ENCODE results near the gene RAB4A.

The RAB4A gene

DNA sequence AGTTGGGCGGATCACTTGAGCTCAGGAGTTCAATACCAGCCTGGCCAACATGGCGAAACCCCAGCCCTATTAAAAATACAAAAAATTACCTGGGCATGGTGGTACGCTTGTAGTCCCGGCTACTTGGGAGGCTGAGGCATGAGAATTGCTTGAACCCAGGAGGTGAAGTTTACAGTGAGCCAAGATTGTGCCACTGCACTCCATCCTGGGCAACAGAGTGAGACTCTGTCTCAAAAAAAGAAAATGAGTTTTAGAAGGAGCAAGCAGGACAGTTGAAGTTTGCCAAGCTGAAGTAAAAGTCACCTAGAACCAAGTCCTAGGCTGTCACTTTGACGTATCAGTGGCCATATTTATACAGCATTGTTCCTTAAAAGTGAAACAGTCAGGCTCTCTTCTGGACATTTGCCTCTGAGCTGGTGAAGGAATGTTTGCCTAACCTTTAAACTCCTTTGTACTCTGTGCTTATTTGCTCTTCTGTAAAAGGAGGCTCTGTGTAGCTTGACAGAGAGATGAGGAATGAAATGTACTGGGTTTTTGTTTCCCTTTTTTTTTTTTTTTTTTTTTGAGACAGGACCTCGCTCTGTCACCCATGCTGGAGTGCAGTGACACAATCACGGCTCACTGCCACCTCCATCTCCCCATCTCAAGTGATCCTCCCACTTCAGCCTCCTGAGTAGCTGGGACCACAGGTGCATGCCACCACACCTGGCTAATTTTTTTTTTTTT is 2.8 kb downstream of the RAB4A start:
- Histone ChIP-seq H3K36me3 (ENCODE audit: control insufficient read depth in 2 of 2, insufficient read depth in 1 of 2, low read length in 2 of 2) (peaks cover 0 to 4% of the 10 kb centered on the region in 2 experiments; a peak in 1 of 3 replicates), H3K4me1 (ENCODE audit: control insufficient read depth, insufficient read depth, low read length) (peaks cover 30% of the 10 kb centered on the region), H3K4me3 (ENCODE audit: low read depth, low read length) (no peak overlapping the region), H3K9me3 (ENCODE audit: control insufficient read depth, insufficient read depth, low read depth, low read length) (no peaks in the 10 kb centered on the region), H3K27ac (ENCODE audit: extremely low read depth, low read depth, low read length) (no peak overlapping the region)
- ChIA-PET POLR2A (interaction anchor here (0.7 to 1.4 kb wide), 3 partner anchors 21 to 436 kb away, joined by 3 read pairs; no protein-coding TSS in a partner anchor), CTCF (interaction anchor here (0.6 to 1.4 kb wide), 5 partner anchors 13 to 284 kb away, joined by 3 to 8 read pairs (median 3); no protein-coding TSS in a partner anchor)
- TF ChIP-seq, protein P1, sequence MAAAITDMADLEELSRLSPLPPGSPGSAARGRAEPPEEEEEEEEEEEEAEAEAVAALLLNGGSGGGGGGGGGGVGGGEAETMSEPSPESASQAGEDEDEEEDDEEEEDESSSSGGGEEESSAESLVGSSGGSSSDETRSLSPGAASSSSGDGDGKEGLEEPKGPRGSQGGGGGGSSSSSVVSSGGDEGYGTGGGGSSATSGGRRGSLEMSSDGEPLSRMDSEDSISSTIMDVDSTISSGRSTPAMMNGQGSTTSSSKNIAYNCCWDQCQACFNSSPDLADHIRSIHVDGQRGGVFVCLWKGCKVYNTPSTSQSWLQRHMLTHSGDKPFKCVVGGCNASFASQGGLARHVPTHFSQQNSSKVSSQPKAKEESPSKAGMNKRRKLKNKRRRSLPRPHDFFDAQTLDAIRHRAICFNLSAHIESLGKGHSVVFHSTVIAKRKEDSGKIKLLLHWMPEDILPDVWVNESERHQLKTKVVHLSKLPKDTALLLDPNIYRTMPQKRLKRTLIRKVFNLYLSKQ (tag by site-specific recombination; IDR thresholded peaks at IDR 0.05; ENCODE audit: borderline replicate concordance): no peak
- TF ChIP-seq ZFP69B (tag by site-specific recombination; IDR thresholded peaks at IDR 0.05): peak; percentile 88
- no peak for TF ChIP-seq ZSCAN16 (tag by site-specific recombination; IDR thresholded peaks at IDR 0.05)
- TF ChIP-seq, protein P2, sequence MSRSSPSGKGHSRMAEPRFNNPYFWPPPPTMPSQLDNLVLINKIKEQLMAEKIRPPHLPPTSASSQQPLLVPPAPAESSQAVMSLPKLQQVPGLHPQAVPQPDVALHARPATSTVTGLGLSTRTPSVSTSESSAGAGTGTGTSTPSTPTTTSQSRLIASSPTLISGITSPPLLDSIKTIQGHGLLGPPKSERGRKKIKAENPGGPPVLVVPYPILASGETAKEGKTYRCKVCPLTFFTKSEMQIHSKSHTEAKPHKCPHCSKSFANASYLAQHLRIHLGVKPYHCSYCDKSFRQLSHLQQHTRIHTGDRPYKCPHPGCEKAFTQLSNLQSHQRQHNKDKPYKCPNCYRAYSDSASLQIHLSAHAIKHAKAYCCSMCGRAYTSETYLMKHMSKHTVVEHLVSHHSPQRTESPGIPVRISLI (tag by site-specific recombination; IDR thresholded peaks at IDR 0.05): peak; percentile 95
- TF ChIP-seq, protein P3, sequence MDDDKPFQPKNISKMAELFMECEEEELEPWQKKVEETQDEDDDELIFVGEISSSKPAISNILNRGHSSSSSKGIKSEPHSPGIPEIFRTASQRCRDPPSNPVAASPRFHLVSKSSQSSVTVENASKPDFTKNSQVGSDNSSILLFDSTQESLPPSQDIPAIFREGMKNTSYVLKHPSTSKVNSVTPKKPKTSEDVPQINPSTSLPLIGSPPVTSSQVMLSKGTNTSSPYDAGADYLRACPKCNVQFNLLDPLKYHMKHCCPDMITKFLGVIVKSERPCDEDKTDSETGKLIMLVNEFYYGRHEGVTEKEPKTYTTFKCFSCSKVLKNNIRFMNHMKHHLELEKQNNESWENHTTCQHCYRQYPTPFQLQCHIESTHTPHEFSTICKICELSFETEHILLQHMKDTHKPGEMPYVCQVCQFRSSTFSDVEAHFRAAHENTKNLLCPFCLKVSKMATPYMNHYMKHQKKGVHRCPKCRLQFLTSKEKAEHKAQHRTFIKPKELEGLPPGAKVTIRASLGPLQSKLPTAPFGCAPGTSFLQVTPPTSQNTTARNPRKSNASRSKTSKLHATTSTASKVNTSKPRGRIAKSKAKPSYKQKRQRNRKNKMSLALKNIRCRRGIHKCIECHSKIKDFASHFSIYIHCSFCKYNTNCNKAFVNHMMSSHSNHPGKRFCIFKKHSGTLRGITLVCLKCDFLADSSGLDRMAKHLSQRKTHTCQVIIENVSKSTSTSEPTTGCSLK (tag by site-specific recombination; IDR thresholded peaks at IDR 0.05): no peak
- TF ChIP-seq ZNF677 (tag by site-specific recombination; IDR thresholded peaks at IDR 0.05): no peak
- TF ChIP-seq, protein P4, sequence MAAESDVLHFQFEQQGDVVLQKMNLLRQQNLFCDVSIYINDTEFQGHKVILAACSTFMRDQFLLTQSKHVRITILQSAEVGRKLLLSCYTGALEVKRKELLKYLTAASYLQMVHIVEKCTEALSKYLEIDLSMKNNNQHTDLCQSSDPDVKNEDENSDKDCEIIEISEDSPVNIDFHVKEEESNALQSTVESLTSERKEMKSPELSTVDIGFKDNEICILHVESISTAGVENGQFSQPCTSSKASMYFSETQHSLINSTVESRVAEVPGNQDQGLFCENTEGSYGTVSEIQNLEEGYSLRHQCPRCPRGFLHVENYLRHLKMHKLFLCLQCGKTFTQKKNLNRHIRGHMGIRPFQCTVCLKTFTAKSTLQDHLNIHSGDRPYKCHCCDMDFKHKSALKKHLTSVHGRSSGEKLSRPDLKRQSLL (tag by site-specific recombination; IDR thresholded peaks at IDR 0.05): peak; percentile 55; the same call in 1 of the 2 replicates
- 0 out of 2 replicates have a peak, but pooled peaks have one; percentile 35 for TF ChIP-seq ZEB2 (tag by site-specific recombination; IDR thresholded peaks at IDR 0.05)
- TF ChIP-seq ZNF600 (tag by site-specific recombination; IDR thresholded peaks at IDR 0.05): peak; percentile 35; the same call in 1 of the 2 replicates
- peak; percentile 52; the same call in 1 of the 2 replicates for TF ChIP-seq ZNF121 (tag by site-specific recombination; IDR thresholded peaks at IDR 0.05)
- TF ChIP-seq, protein P5, sequence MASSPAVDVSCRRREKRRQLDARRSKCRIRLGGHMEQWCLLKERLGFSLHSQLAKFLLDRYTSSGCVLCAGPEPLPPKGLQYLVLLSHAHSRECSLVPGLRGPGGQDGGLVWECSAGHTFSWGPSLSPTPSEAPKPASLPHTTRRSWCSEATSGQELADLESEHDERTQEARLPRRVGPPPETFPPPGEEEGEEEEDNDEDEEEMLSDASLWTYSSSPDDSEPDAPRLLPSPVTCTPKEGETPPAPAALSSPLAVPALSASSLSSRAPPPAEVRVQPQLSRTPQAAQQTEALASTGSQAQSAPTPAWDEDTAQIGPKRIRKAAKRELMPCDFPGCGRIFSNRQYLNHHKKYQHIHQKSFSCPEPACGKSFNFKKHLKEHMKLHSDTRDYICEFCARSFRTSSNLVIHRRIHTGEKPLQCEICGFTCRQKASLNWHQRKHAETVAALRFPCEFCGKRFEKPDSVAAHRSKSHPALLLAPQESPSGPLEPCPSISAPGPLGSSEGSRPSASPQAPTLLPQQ (tag by site-specific recombination; IDR thresholded peaks at IDR 0.05): peak; percentile 45; the same call in 1 of the 2 replicates

DNA sequence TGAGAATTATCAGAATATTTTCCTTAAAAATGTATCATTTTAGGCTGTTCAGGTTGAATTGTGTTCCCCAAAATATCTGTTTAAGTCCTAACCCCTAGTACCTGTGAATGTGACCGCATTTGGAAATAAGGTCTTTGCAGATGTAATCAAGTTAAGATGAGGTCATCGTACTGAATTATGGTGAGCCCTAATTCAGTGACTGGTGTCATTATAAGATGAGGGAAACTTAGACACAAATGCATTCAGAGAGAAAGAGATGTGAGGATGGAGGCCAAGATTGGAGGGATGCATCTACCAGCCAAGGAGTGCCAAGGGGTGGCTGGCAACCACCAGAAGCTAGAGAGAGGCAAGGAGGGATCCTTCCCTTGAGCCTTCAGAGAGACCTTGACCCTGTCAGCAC is 4.1 kb downstream of the RAB4A start:
- peaks cover 33% of the 10 kb centered on the region for H3K4me1 ChIP-seq (ENCODE audit: control insufficient read depth, insufficient read depth, low read length)
- no peak overlapping the region for H3K27ac ChIP-seq (ENCODE audit: extremely low read depth, low read depth, low read length)
- peaks cover 0 to 4% of the 10 kb centered on the region in 2 experiments; a peak in 1 of 3 replicates for H3K36me3 ChIP-seq (ENCODE audit: control insufficient read depth in 2 of 2, insufficient read depth in 1 of 2, low read length in 2 of 2)
- H3K4me3 ChIP-seq (ENCODE audit: low read depth, low read length): no peak overlapping the region
- POLR2A ChIA-PET: no interaction called here
- CTCF ChIA-PET: interaction anchor here (0.6 kb wide), 1 partner anchor 146 kb away, joined by 3 read pairs; no protein-coding TSS in a partner anchor
- no peaks in the 10 kb centered on the region for H3K9me3 ChIP-seq (ENCODE audit: control insufficient read depth, insufficient read depth, low read depth, low read length)
- TF ChIP-seq KLF16 (tag by site-specific recombination; IDR thresholded peaks at IDR 0.05): no peak
- TF ChIP-seq ZNF366 (tag by site-specific recombination; conservative IDR thresholded peaks at IDR 0.05): peak; percentile 73
- no peak for TF ChIP-seq OVOL3 (tag by site-specific recombination; IDR thresholded peaks at IDR 0.05)
- TF ChIP-seq ZNF19 (tag by site-specific recombination; IDR thresholded peaks at IDR 0.05; ENCODE audit: low read depth): no peak
- peak; percentile 51; the same call in 1 of the 2 replicates for TF ChIP-seq ZEB2 (tag by site-specific recombination; IDR thresholded peaks at IDR 0.05)
- peak; percentile 73 for TF ChIP-seq ZNF10 (tag by site-specific recombination; IDR thresholded peaks at IDR 0.05)
- TF ChIP-seq, protein P6, sequence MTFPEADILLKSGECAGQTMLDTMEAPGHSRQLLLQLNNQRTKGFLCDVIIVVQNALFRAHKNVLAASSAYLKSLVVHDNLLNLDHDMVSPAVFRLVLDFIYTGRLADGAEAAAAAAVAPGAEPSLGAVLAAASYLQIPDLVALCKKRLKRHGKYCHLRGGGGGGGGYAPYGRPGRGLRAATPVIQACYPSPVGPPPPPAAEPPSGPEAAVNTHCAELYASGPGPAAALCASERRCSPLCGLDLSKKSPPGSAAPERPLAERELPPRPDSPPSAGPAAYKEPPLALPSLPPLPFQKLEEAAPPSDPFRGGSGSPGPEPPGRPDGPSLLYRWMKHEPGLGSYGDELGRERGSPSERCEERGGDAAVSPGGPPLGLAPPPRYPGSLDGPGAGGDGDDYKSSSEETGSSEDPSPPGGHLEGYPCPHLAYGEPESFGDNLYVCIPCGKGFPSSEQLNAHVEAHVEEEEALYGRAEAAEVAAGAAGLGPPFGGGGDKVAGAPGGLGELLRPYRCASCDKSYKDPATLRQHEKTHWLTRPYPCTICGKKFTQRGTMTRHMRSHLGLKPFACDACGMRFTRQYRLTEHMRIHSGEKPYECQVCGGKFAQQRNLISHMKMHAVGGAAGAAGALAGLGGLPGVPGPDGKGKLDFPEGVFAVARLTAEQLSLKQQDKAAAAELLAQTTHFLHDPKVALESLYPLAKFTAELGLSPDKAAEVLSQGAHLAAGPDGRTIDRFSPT (tag by site-specific recombination; IDR thresholded peaks at IDR 0.05): peak; percentile 34; the same call in 1 of the 2 replicates
- TF ChIP-seq EGR2 (tag by site-specific recombination; IDR thresholded peaks at IDR 0.05; ENCODE audit: low read depth): no peak
- TF ChIP-seq ZNF221 (tag by site-specific recombination; IDR thresholded peaks at IDR 0.05; ENCODE audit: borderline replicate concordance): no peak
- TF ChIP-seq ZFP69B (tag by site-specific recombination; IDR thresholded peaks at IDR 0.05): 0 out of 2 replicates have a peak, but pooled peaks have one; percentile 36
- 0 out of 2 replicates have a peak, but pooled peaks have one; percentile 14 for TF ChIP-seq BCL11A (tag by site-specific recombination; IDR thresholded peaks at IDR 0.05; ENCODE audit: low read depth)
- TF ChIP-seq PRDM1 (tag by site-specific recombination; IDR thresholded peaks at IDR 0.05): 0 out of 2 replicates have a peak, but pooled peaks have one; percentile 32

All from HEK293 (cell line).